SU-DHL-6 (cell line): Measurements from ENCODE around the gene LYVE1.

ENCODE experiments used
- CTCF ChIP-seq: fragments of 200-600 bp; sonication (generic); IDR thresholded peaks from one replicate; pipeline ENCODE4 v1.5.1; 2017; ENCODE audit warnings: antibody characterized with exemption, mild to moderate bottlenecking, low read length, moderate library complexity; ENCODE audit not compliant: insufficient read depth, poor library complexity, severe bottlenecking
- EZH2phosphoT487 ChIP-seq: fragments of 200-600 bp; sonication (generic), shearing (Covaris generic); conservative IDR thresholded peaks from 2 replicates; pipeline ENCODE4 v1.6.1; 2018; ENCODE audit warnings: mild to moderate bottlenecking, antibody characterized with exemption, low read length, moderate library complexity, mixed read lengths

GRCh38 chr11:10575346-10576034 is 7.0 kb upstream of the LYVE1 start:
- TF ChIP-seq EZH2phosphoT487: no peak
- TF ChIP-seq CTCF: no peak
